ENCODE measurements around the gene RNGTT. TPM values are rescaled to one million over a fixed set of nuclear protein-coding genes. Genes with fewer than 3 reads are reported as not detected.

The RNGTT gene
- total and polyA plus RNA-seq, 12 donors = 3.1 to 10.9 (median 8.6) TPM

GRCh38 chr6:88626460-88626859 is 337.0 kb downstream of the RNGTT start:
- 81 to 88% methylated on average over 1 of the region's 1 CpG for WGBS, 2 donors
- TF ChIP-seq CTCF (IDR thresholded peaks at IDR 0.05) = no peak
- H3K27me3 ChIP-seq = no peaks in the 10 kb centered on the region
- DNase-seq (no peak), ATAC-seq (no peak)
- no peaks in the 10 kb centered on the region for H3K36me3 ChIP-seq
- intact Hi-C loops (cut with DNase I) = loop anchor here in 1 of 10 donors (2.0 kb wide), 1 partner anchor 50 kb away; no protein-coding TSS in a partner anchor
- no peaks in the 10 kb centered on the region for H3K4me1 ChIP-seq
- no peak overlapping the region for H3K4me3 ChIP-seq
- no peak overlapping the region for H3K27ac ChIP-seq
- H3K9me3 ChIP-seq = peaks cover 0 to 6% (median 0%) of the 10 kb centered on the region in 11 donors

GRCh38 chr6:88623531-88623930 is 339.9 kb downstream of the RNGTT start:
- Histone ChIP-seq H3K36me3 (no peaks in the 10 kb centered on the region), H3K4me1 (no peaks in the 10 kb centered on the region), H3K27ac (no peak overlapping the region), H3K9me3 (peaks cover 0 to 6% (median 0%) of the 10 kb centered on the region in 11 donors), H3K27me3 (no peaks in the 10 kb centered on the region), H3K4me3 (no peak overlapping the region)
- DNase-seq (no peak), ATAC-seq (no peak)
- WGBS, 2 donors = 96% methylated on average over 2 of the region's 2 CpGs
- no peak for TF ChIP-seq CTCF (IDR thresholded peaks at IDR 0.05)
- intact Hi-C loops (cut with DNase I) = no loop called here

- ATAC-seq = no peak
- Histone ChIP-seq H3K4me1 (no peaks in the 10 kb centered on the region), H3K9me3 (peaks cover 0 to 6% (median 0%) of the 10 kb centered on the region in 11 donors), H3K27me3 (no peaks in the 10 kb centered on the region), H3K4me3 (no peak overlapping the region), H3K27ac (no peak overlapping the region), H3K36me3 (no peaks in the 10 kb centered on the region)
- no peak for DNase-seq
- intact Hi-C loops (cut with DNase I) = no loop called here
- no peak for TF ChIP-seq CTCF (IDR thresholded peaks at IDR 0.05)
- WGBS, 2 donors = 95 to 96% methylated on average over 7 of the region's 7 CpGs
Measured at GRCh38 chr6:88619951-88620350, 343.5 kb downstream of the RNGTT start.

GRCh38 chr6:88616380-88616779 is 347.0 kb downstream of the RNGTT start:
- Histone ChIP-seq H3K36me3 (peaks cover 0 to 21% (median 0%) of the 10 kb centered on the region in 9 donors), H3K27me3 (no peaks in the 10 kb centered on the region), H3K4me3 (no peak overlapping the region), H3K4me1 (no peaks in the 10 kb centered on the region), H3K9me3 (no peaks in the 10 kb centered on the region), H3K27ac (no peak overlapping the region)
- 93% methylated on average over 1 of the region's 1 CpG for WGBS, 2 donors
- intact Hi-C loops (cut with DNase I) = no loop called here
- ATAC-seq (no peak), DNase-seq (no peak)
- no peak for TF ChIP-seq CTCF (IDR thresholded peaks at IDR 0.05)

Data from heart right ventricle (tissue), 16 donors.